Hypothalamus (tissue), 51 donors: ENCODE measurements around the gene SLC9A6.

Experiments used
- DNase-seq, 51 donors: peaks; one replicate each; lab custom pipeline; 2025; lab: John Stamatoyannopoulos, UW

The SLC9A6 gene

GRCh38 chrX:135985157-135985972 is at the start of gene SLC9A6:
SLC9A6 (plus strand) TSS chrX:135985435; CDS start chrX:135985659, 224 bp downstream.
- peak; percentile 2 to 79 (median 47) for DNase-seq

GRCh38 chrX:135944486-135944885 is 40.7 kb upstream of the SLC9A6 start:
- DNase-seq: no peak

GRCh38 chrX:135951291-135951690 is 33.9 kb upstream of the SLC9A6 start:
- DNase-seq: no peak

- DNase-seq: peak in 16 of 51 donors; percentile 0 to 32 (median 10)
Measured at GRCh38 chrX:135973025-135973547, 12.1 kb upstream of the SLC9A6 start.

- peak; percentile 14 to 92 (median 75) for DNase-seq
Measured at GRCh38 chrX:135973548-135974278, 11.5 kb upstream of the SLC9A6 start, which contains the start of gene MMGT1. MMGT1 (minus strand) TSS chrX:135973988; CDS start chrX:135973675, 313 bp downstream.

GRCh38 chrX:135974279-135974856 is 10.9 kb upstream of the SLC9A6 start:
- DNase-seq: peak in 50 of 51 donors; percentile 1 to 92 (median 72)

- no peak for DNase-seq
Measured at GRCh38 chrX:135975421-135975820, 9.8 kb upstream of the SLC9A6 start.

- DNase-seq: no peak
Measured at GRCh38 chrX:135977611-135978010, 7.6 kb upstream of the SLC9A6 start.

- no peak for DNase-seq
Measured at GRCh38 chrX:135981010-135981409, 4.2 kb upstream of the SLC9A6 start.

- no peak for DNase-seq
Measured at GRCh38 chrX:135981668-135982067, 3.6 kb upstream of the SLC9A6 start.

- no peak for DNase-seq
Measured at GRCh38 chrX:135982860-135983259, 2.4 kb upstream of the SLC9A6 start.

- no peak for DNase-seq
Measured at GRCh38 chrX:135984256-135984655, 979 bp upstream of the SLC9A6 start.

GRCh38 chrX:135984791-135985156 is 461 bp upstream of the SLC9A6 start:
- DNase-seq: no peak

GRCh38 chrX:135985973-135986310 is 707 bp downstream of the SLC9A6 start:
- peak in 4 of 51 donors; percentile 6 to 22 (median 14) for DNase-seq

GRCh38 chrX:135988245-135988644 is 3.0 kb downstream of the SLC9A6 start:
- DNase-seq: no peak

GRCh38 chrX:136015016-136015415 is 29.8 kb downstream of the SLC9A6 start:
- DNase-seq: no peak

GRCh38 chrX:136016881-136017280 is 31.6 kb downstream of the SLC9A6 start:
- no peak for DNase-seq

GRCh38 chrX:136019226-136019625 is 34.0 kb downstream of the SLC9A6 start:
- no peak for DNase-seq

GRCh38 chrX:136021160-136021559 is 35.9 kb downstream of the SLC9A6 start:
- no peak for DNase-seq

GRCh38 chrX:136021903-136022302 is 36.7 kb downstream of the SLC9A6 start:
- no peak for DNase-seq

GRCh38 chrX:136025091-136025490 is 39.9 kb downstream of the SLC9A6 start:
- DNase-seq: peak in 1 of 51 donors; percentile 23
